Mammary epithelial cell (primary cell): ENCODE results near the gene CASP12.

Experiments
- CTCF ChIP-seq, 2 donors: IDR thresholded peaks in 1 of 2; conservative IDR thresholded peaks in 1 of 2; 2 replicates each; pipeline ENCODE4 v1.5.1; 2011 to 2012; ENCODE audit warnings: inconsistent platforms in 2 of 2, low read length in 2 of 2, mild to moderate bottlenecking in 2 of 2, control low read depth in 1 of 2, low read depth in 1 of 2; ENCODE audit not compliant: insufficient read depth in 1 of 2; ENCODE audit errors: extremely low read depth in 1 of 2
- EZH2 ChIP-seq: IDR thresholded peaks from 2 replicates; pipeline ENCODE4 v1.6.1; 2012; ENCODE audit warnings: low read length, inconsistent platforms, borderline replicate concordance

- no peak for TF ChIP-seq CTCF (conservative IDR thresholded peaks at IDR 0.05 in 1 of 2, IDR thresholded peaks at IDR 0.05 in 1 of 2; ENCODE audit: extremely low read depth in 1 of 2, insufficient read depth in 1 of 2, low read depth in 1 of 2, low read length in 2 of 2)
- no peak for TF ChIP-seq EZH2
These were observed 13.8 kb upstream of the CASP12 start for GRCh38 chr11:104912102-104912501.
